ENCODE measurements around the gene GOLGA6C.
"Not testable (repeated sequence)": the region's sequence is repeated elsewhere in the genome, so short reads cannot be mapped to it uniquely, and the experiment has no call there.

The GOLGA6C gene

DNA sequence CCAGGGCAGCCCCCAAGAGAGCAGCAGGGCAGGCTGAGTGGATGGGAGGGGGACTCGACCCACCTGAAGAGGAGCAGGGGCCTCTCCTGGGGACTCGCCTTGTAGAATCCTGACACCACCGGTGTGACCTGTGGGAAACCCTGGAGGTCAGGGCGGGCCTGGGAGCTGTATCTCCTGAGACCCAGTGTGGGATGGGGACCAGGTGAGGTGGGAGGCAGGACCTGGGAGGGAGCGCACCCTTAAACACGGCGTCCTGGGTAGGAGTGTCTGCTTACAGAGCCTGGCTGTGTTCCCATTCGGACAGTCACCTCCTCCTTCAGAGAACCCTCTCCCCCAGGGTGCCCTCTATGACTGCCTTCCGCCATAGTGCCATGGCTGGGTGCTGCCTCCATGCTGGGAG is 29.3 kb upstream of the GOLGA6C start:
- no peak for DNase-seq

DNA sequence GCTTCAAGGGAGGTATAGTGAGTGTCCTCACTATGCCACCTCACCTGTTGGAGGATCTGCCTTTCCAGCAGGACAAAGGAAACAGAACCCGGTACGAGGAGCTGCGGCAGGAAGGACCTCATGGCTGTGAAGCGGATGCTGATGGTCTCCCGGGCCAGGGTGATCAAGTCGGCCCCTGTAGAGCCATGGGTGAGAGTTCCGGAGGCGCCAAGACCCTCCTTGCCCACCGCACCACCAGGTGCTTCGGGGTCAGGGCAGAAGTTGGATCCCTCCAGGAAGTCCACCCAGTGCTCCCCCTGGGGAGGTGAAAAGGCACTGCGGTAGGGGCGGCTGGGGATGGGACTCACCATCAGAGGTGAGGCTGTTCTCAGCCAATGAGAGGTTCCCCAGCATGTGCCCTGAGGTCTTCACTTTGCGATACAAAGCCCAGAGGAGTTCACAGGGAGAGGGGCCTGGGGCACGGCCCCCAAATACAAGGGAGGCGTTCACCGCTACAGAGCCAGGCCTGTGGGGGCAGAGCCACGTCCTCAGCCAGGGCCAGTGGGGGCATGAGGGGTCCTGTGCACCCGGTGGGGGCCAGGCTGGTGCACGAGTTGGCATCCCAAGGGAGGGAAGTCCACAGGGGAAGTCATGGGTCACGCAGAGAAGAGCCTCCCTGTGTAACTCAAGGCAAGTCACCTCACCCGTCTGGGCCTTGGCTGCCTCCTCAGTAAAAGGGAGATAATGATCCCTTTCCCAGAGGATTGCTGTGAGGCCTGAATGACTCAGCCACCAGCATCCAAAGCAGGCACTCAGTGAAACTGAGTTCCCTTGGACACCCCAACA is 28.7 kb upstream of the GOLGA6C start:
- peak; percentile 15 for DNase-seq

DNA sequence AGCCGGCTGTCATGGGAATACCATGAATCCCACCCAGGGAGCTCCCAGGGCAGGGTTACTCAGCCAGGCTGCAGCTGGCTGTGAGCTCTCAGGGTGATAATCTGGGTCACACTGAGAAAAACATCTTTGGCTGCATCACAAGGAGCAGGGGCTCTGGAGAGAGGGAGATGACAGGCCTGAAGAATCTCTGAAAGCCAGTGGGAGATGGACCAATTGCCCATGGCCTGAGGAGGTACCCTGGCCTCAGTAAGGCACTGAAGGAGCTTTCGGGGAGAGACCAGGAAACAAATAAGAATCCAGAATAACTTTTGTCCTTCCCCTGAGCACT is 28.2 kb upstream of the GOLGA6C start:
- DNase-seq: no peak

DNA sequence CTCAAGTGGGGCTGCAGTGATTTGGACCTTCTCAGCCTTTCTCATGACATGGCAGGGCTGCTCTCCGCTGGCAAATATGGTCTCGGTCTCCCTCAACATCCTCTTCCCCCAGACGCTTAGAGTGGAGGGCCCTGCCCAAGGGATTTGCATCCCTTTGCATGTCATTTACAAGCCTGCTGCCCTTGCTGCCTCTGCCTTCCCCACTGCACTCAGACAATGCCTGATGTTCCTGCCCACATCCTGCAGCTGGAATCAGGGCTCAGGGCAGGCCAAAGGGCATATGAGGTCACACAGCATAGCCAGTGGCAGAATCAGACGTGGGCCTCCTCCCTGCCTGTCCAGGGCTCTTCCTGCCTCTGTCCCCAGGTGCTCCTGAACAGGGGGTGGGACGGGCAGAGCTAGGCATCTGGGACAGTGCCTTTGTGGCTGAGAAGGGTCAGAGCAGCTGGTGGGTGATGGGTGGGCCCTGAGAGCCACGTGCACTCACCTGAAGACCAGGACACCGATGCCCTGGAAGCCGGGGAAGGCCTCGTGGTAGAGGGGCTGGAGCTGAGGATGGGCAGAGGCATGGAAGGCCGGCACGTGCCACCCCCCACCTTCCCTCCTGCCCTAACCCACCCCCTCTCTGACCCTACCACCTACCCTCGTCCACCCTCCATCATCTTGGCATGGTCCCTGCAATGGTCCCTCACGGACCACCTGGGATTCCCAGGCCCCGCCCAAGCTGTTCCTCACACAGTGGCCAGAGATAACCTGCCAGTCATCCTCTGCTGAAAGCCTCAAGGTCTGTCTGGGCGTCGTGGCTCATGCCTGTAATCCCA is 27.4 kb upstream of the GOLGA6C start:
- DNase-seq: no peak

DNA sequence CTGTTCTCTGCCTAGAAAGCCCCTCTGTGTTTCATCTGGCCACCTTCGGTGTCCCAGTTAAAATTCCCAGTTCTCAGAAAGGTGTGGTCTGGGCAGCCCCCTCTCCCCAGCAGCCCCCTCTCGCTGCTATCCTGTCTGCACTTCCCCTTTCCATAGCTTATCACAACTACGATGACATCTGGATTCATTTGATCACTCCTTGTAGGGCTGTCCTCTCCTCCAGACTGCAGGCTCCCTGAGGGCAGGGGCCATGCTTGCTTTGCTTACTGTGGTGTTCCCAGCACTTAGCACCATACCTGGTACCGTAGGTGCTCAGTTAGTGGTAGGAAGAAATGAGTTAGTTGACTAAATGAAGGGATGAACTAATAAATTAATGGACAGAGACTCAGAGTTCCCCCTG is 26.3 kb upstream of the GOLGA6C start:
- no peak for DNase-seq

DNA sequence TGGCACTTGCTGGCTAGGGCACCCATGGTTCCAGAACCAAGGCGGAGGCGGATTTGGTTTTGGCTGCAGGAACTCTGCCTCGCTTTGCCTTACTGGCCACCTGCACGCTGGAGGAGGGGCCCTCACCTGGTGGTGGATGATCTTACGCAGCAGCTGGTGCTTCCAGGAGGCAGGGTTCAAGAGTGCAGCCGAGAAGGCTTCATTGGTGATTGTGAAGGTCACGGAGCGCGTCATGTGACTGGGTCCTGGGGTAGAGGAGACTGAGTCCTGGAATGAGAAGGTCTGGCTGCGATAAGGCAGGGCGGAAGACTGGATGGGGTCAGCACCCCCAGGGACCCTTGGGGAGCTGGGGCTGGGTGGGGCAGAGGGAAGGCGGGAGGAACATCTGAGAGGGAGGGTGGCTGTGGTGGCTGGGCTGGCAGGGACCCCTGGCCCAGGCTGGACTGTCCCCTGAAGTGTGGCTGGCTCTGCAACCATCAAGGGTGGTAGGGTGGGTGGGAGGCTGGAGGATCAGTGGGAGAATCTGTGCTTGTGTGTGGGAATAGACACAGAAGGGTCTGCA is 25.8 kb upstream of the GOLGA6C start:
- DNase-seq: no peak

DNA sequence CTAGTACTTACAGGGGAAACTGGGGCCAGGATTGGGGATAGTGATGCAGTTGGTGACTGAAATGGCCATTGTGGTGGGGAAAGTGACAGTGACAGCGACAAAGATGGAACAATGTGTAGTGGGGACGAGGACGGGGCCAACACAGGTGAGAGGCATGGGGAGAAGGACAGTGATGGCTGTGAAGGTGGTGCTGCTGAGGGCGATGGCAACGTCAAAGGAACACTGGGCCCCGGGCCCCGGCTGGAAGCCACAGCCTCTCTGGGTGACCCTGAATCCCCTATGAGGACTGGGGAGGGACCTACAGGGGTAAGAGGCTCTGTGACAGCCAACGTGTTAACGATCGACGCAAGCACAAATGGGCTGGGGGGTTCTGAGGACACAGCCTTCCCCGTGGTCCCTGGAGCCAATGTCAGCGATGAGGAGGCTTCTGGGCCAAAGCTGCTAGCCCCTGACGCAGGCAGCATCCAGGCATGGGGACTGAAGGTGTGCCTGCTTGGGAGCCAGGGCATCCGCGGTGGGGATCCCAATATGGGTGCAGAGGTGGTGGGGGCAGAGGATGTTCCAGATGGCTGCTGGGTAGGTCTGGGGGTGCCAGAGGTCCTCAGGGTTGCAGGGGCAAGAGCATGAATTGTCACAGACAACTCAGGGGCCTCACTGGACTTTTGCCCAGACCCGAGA is 25.2 kb upstream of the GOLGA6C start:
- no peak for DNase-seq

DNA sequence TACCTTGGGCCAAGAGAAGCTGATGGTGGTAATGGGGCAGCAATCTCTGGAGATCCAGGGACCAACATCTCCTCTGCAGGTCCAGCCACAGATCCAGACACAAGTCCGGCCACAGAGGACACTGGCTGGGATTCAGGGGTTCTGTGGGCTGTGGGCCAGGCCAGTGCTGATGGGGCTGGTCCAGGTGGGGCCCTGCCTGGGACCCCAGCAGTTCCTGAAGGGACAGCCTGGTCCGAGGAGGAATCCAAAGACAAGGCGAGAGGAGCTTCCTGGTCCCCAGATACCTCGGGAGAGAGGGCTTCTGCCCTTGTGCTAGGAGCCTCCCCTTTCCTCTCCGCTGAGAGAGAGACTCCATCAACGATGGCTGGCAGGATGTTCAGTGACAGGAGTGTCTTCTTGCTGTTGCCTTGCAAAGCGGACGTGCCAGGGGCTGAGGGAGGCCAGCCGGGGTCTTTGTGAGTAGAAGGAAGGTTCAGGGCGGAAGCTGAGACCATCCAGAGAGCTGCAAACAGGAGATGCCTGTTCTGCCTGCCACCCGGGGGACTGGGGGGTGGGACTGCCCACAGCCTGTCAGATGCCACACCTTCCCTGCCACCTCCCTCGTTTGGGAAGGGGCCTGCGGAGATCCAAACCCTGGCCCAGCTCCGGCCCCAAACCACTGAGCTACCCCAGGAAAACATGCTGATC is 24.5 kb upstream of the GOLGA6C start:
- no peak for DNase-seq

DNA sequence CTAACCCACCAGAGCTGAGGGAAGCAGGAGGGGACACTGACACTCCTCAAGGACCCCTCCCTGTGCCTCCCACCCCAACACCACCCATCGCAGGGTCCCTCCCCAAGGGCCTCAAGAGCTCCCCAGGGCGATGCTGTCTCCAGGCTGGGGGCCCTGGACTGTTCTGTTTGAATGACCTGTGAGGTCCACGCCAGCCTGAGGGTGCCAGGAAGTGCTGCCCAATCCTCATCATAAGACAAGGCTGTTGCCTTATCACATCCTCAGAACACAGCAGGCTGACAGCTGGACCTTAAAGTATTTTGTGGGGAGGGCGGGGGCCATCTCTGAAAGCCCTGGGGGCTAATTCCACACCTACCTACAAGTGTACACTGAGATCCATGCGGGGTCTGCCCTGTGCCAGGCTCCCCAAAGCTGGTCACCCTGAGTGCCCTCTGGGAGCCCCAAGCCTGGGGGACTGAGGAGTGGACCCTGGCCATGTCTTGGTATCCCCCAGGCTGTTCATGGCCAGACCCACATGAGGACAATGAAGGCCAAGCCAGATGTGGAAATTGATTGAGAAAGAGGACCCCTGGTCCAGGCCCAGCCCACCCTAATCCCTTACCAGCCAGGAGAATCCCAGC is 23.8 kb upstream of the GOLGA6C start:
- no peak for DNase-seq

DNA sequence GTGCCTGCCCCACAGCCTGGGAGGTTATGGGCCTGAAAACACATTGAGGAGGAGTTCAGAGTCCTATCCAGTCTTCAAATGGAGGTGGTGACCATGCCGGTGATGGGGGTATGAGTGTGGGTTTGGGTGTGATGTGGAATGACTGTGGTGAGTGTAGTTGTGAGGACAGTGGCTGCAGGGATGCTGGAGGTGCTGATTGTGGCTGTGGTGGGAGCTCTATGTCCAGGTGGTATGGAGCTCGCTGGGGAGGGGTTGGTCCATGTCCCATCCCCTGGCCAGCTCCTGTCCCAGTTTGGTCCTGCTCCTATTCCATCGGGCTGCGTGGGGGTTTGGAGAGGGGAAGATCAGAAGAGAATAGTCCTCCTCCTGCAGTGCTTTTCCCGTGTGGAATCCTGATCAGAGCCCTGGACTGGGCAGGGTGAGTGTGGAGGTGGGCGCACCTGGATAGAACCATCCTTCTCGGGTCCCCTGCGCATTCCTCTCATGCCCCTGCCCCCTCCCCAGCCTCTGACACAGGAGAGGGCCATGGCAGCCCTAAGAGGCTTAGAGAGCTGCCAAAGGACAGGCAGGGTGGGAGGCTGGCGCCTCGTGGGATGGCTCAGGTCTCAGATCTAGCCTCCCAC is 23.0 kb upstream of the GOLGA6C start:
- DNase-seq: no peak

DNA sequence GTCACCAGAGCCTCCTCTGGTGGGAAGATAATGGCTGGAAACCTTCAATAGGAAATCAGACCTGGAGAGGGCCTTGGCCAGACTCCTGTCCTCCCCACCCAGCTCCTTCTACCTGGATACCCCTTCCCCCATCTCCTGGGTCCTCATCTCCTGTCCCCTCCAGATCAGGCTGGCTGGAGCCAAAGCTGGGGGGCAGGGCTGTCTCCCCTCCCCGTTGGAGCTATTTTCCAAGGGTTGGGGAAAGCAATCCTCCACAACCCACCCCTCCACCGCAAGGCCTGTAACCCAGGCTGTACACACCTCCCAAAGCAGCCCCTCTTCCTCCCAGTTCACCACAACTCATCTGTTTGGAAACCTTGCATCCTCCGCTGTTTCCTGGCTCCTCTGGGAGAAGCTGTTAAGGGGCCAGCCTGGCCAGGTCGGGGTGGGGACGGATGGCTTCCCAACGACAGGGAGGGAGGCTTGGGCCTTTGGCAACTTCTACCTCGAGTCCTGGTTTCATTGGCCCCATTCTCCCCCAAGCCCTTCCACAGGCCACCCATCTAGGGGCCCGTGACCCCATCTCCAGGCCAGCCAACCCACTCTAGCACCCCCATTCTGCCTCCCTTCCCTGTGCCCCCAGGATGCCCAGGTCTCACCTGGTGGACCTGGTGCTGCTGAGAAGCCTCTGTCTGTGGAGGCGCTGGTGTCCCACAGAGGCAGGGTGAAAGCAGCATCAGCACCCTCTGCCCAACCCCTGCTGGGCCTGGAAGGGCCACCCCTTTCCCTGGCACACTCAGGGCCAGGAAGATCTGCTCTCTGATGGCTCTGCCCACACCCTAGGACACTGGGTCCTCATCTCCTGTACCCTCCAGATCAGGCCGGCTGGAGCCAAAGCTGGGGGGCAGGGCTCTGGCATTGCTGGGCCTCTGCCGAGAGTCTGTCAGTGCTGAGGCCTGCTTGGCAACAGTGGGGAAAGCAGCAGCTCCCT is 22.1 kb upstream of the GOLGA6C start:
- no peak for DNase-seq

DNA sequence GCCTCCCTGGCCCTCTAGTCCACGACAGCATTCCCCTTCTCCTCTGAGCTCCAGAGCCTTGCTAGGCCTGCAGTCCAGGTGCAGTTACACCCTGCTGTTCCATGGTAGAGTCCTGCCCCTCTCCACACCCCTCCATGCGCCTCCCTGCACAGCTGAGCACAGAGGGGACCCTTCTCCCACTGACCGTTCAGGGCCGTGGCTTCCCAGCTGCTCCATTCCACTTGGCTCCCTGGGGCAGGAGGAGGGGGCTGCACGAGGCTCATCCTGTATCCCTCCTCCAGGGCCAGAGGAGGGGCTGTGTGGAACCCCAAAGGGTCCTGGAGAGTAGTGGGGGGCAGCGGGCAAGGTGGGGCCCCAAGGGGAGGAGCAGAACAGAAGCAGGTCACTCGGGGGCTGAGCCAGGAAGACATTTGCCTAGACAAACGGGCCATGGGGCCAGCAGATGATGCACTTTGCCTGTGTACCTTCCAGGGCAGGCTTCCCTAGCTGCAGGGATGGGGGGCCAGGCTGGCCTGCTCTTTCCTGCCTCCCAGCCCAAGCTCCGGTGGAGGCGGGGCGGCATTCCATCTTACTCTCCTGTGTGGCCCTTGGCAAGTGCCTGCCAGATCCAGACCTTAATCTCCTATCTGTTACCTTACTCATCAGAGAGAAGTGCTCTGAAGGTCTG is 20.7 kb upstream of the GOLGA6C start:
- no peak for DNase-seq

DNA sequence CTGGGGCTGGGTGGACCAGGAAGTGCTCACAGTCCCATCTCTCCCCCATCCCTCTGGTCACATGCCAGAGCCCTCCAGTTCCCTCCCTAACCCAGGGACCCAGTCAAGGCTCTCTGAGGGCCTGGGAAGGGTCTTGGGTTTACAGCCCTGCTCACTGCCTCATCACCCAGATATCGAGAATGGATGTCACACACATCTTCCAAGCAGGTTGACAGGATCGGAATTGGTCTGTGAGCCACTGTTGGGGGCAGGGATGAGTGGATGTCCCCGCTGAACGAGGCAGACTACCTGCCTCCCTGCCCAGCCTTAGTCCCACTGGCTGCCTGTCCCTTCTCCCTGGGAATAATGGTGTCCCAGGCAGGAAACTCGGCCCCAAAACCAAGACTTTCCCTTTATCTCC is 20.0 kb upstream of the GOLGA6C start:
- no peak for DNase-seq

DNA sequence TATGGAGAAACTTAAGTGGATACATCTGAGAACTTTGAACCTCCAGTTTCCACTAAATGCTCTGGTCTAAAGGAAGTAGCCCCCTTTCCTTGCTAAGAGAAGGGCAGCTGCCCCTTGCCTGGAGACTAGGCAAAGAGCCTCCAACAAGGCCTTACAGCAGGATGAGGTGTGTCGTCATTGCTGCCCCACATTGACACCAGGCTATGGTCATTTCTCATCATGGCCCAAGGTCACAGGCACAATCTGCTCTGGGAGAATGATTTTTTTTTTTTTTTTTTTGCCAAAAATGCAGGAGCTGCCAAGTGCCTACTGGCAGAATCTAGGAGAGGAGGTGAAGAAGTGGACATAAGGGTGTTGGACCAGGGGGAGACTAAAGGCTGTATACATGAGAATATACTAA is 12.4 kb upstream of the GOLGA6C start:
- not testable (repeated sequence) for DNase-seq

DNA sequence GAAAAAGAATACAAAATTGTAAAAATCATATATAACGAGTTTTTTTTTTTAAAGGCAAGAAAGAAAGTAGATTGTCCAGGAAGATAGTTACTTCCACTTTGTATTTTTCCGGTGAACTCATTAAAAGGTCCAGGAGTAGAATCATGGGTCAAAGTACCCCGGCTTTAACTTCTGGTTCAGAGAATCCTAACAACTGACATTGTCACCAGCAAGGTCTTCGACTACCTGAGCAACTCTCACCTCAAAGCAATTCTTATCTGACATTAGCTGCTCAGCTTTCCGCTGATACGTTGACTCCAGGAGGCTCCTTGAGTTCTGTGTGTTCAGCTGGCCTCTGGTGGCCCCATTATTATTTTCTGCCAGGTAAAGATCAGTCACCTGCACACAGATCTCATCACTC is 9.1 kb upstream of the GOLGA6C start:
- not testable (repeated sequence) for DNase-seq

DNA sequence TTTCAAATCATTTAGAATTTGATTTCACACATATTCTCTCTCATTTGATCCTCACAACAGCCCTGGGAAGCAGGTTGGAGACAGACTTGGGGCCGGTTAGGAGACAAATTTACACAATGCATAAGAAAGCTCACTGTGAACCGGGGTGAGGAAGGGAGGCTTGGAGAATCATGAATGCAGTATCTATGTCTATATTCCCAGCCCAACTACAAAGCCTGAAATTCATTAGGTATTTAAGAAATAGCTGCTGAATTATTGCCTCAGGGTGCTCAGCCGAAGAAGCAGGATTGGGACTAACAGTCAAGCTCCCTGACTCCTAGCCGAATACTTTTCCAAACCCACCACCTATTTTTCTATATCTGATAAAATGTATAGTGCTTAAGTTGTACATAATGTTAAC is 8.4 kb upstream of the GOLGA6C start:
- DNase-seq: no peak

DNA sequence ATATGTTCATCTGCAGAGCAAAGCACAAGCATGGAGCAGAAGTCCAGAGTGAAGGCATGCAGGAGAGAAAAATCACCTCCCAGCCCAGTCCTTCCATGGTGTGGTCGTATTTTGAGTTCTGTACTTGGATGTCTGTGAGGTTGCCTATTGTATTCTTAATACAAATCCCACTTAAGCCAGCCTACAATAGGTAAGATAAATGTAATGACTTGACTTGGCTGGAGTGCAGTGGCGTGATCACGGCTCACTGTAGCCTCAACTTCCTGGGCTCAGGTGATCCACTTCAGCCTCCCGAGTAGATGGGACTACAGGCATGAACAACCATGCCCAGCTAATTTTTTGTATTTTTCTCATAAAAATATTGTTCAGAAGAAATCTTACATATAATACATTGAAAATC is 6.8 kb upstream of the GOLGA6C start:
- not testable (repeated sequence) for DNase-seq

DNA sequence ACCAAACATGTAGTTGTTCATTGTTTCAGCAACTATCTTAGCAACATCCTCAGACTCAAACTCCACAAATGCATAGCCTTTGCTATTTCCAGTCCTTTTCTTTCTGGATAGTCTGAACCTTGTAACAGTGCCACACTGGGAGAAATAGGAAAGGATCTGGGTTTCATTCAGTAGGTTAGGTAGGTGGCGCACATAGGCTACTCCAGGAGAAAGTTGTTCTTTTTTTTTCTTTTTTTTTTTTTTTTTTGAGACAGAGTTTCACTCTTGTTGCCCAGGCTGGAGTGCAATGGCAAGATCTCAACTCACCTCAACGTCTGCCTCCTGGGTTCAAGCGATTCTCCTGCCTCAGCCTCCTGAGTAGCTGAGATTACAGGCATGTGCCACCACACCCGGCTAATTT is 5.8 kb upstream of the GOLGA6C start:
- DNase-seq: not testable (repeated sequence)

DNA sequence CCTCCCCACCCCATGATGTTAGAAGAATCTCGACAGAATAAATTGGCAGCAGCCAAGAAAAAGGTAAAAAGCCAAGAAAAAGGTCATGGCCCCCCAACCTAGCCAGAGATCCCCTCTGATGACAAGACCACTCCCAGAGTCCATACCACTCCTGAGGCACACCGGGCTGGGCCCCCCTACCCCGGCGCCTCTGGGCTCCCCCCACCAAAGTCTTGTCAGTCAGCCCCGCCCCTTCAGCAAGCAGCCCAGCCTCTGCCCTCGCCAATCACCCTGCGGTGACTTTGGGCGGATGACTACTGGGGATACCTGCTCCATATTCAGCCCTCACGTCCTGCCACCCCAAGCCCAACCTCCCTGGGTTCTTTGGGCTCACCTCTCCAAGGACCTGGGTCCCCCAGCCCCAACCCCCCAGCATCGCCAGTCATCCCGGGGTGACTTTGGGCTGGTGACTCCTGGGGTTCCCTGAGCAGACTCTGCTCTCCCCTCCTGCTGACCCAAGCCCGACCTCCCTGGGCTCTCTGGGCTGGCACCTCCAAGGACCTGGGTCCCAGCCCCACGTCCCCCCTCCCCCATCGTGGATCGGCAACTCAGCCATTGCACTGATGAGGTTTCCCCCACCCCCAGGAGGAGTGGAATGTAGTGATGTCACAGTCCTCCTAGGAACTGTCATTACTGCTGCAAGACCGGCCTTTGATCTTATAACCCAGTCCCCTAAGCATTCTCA is 648 bp downstream of the GOLGA6C start:
- not testable (repeated sequence) for DNase-seq
